ENCODE results near the gene SEC24A.

- TF ChIP-seq CTCF (IDR thresholded peaks at IDR 0.05) (no peak), POLR2AphosphoS5 (IDR thresholded peaks at IDR 0.05) (no peak)
These were observed 8.1 kb downstream of the SEC24A start for GRCh38 chr5:134656690-134657089.
